ENCODE measurements around the gene GPR119.
"Not testable (repeated sequence)": the region's sequence is repeated elsewhere in the genome, so short reads cannot be mapped to it uniquely, and the experiment has no call there.

Gene GPR119

DNA sequence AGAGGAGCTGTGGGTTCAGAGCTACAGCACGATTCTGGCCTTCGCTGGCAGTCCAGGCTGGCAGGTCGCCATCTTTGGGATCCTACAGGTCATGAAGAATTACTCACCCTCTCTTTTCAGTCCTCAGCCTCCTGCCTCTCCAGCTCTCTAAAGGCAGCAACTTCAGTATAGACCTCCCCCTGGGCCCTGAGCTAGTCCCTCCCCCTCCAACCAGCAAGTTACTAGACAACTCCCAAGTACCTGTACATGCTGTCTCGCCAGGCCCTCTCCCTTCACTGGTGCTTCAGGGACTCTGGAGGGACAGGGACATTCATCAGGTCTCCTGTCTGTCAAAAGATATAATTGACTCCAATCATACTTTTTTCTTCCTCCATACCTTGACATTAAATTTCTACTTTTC lies at the start of gene GPR119:
Gene GPR119, minus strand, starts transcription at position 155 of the 400 bp plus-strand sequence. CDS start 227 bp downstream, outside the sequence.
- no peak for DNase-seq

DNA sequence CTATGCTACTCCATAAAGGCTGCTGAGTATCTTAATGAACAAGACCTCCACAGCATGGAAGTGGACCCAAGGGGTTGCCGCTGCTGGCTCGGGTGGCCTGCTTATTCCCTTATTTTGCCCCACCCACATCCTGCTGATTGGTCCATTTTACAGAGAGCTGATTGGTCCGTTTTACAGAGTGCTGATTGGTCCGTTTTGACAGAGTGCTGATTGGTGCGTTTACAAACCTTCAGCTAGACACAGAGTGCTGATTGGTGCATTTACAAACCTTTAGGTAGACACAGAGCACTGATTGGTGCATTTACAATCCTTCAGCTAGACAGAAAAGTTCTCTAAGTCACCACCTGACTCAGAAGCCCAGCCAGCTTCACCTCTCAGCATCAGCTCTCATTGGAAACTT lies 43.8 kb upstream of the GPR119 start:
- not testable (repeated sequence) for DNase-seq

DNA sequence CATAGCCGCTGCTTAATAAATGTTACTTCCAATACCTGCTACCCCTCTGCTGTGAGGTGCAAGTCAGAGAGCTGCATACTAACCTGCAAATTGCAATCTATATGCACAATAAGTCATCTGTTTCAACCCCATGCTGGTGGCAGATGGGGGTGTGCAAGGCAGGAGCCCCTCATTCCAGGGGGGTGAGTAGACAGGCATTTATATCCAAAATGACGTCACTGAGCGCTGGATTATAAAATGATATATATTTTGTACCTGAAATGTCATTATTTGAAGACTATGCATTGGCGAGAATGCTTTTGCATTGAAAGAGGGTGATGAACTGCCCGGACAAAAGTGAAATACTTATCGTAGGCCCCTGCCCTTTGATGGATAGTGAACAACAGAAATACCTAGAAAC lies 41.1 kb upstream of the GPR119 start:
- DNase-seq, result no peak

DNA sequence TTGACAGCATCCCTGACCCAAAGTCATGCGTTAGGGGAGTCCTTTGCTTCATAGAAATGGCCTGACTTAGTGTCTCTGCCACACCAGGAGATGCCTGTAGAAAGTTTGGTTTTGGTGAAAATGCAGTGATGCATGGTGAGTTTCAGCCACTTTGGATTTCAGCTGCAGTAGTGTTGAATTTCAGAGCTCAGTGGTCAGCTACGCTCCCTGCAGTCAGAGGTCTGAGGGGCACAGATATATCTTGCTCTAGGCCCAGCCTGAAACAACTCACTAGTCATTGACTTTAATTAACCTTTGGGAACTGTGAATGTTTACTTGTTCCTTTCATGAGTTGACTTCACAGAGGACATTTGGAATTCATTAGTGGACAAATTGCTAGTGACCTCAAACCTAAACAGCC lies 33.8 kb upstream of the GPR119 start:
- no peak for DNase-seq

DNA sequence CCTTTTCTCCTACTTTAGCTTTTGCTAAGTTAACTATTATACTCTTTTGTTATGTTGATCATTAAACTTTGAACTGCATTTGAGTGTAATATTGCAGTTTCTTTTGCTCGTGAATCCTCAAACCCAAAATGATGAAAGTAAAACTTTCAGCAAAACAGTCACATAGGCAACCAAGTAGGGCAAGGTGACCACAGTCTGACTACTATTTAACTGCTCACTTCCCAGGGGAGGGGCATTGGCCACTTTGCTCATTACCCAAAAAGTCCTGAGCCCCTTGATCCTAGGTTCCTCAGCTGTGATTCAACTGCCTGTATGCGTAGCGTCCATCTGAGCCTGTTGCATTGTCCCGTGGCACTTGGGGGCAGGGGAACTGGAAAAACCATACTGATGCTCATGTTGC lies 33.3 kb upstream of the GPR119 start:
- no peak for DNase-seq

DNA sequence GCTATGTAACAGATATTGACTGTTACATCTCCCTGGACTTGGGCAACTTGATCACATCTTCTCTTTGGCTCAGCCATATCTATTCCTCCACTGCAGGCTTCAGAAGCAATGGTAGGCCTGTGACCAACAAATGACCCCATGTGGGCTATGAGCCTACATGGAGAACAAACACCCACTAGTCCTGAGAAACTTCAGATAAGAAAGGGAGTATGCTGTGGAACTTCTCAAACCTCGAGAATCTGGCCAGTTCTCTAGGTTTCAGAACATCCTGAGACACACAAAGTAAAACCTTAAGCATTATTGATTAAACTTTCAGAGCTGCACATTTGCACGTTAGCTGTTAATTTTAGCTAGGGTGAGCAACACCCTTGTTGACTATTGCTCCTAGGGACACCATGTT lies 32.6 kb upstream of the GPR119 start:
- DNase-seq, result no peak

DNA sequence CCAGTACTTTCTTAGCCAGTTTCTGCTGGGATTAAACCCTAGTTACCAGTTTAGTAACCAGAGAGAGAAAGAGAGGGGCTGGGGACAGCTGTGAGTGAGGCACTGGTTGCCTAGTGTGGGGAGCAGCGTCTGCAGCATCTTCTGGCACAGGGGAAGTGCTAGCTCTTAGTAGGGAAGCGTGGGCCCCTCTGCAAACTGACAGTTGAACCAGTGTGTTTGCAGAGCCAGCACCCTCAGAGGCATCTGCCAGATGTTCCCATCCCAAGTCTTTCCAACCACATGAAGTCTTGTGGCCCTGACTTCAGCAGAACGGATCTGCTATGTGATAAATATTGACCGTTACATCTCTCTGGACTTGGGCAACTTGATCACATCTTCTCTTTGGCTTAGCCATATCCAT lies 31.3 kb upstream of the GPR119 start:
- no peak for DNase-seq

DNA sequence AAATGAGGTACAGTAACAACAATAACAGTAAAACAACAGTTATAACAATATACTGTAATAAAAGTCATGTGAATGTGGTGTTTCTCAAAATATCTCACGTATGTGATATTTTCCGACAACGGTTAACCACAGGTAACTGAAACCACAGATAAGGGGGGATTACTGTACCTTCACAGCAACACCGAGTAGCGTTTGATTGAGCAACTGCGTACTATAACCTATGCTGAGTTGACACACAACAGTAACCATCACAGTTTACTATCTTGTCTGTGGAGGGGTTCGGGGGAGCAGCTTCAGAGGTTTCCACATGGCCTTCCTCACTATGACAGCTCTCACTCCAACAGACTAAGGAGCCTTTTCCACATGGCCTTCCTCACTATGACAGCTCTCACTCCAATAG lies 29.7 kb upstream of the GPR119 start:
- DNase-seq, result no peak

DNA sequence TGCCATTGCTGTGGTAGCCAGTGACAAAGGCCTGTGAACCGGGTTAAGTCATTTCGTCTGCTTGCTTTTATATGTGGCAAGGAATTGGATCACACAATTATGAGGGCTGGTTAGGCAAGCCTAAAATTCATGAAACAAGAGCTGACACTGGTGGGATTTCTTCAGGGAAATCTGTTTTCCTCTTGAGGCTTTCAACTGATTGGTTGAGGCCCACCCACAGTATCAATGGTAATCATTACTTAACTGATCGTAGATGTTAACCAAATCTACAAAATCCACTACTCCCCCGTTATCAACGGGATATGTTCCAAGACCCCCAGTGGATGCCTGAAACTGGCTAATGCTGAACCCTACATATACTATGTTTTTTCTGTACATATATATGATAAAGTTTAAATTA lies 29.3 kb upstream of the GPR119 start:
- no peak for DNase-seq

DNA sequence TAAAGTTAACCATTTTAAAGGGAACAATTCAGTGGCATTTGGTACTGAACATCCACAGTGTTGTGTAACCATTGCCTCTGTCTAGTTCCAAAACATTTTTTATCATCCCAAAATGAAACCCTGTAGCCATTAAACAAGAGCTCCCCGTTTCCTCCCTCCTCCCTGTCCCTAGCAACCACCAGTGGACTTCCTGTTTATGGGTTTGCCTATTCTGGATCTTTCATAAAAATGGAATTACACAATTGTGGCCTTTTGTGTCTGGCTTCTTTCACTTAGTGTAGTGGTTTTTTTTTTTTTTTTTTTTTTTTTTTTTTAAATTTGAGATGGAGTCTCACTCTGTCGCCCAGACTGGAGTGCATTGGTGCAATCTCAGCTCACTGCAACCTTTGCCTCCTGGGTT lies 27.9 kb upstream of the GPR119 start:
- DNase-seq, result no peak

DNA sequence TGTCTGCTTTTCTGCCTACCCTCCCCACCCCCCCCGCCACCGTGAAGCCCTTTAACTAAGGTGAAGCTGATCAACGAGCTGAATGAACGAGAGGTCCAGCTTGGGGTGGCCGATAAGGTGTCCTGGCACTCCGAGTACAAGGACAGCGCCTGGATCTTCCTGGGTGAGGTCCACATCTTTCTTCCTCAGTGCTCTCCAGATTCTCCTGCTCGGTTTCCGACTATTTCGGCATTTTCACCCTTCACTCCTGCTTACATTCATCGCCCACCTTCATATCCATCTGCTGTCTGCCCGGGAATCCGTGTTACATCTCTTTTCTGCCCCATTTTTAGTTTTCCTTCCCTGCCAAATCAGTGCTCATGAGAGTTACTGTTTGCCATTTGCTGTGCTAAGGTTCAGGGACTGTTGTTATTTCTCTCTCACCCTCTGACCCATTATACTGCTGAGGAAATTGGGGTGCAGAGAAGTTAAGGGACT lies 16.8 kb upstream of the GPR119 start:
- no peak for DNase-seq

DNA sequence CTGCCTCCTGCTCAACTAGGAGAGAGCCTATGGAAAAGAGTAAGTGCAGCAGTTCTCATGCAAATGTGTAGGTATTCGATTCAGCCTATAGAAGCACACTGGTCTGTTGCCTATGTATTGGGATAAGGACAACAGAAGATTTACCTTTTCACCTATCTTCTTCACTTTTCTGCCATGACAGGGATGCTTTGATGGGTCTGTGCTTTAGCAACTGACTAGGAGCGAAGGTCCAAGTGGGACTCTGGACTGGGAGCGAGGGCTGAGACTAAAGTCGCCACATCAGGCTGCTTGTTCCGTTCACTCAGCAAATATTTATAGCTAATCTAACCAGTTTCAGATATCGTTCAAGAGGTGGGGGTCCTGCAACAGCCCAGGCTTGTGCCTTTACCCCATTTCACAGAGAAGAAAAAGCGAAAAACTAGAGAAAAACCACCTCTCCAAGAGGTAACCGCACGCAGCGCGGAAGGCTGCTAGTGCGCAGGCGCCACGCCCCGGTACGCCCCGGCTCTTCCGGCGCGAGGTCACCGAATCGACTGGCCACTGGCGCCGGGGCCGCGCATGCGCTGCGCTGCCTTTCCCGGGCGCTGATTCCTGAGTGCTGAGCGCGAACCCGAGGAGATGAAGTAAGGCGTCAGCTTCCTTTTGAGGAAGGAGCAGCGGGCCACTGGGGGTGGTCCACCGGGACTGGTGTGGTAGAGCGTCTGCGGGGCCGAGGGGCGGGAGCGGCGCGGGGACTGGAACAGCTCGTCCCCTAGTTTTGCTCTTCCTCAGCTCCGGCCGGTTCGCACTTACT lies 16.1 kb upstream of the GPR119 start, which contains the start of gene RBMX2:
Gene RBMX2, plus strand, starts transcription at position 573 of the 793 bp plus-strand sequence. Its CDS starts 46 bp downstream, at position 619.
- peak; percentile 74 for DNase-seq

DNA sequence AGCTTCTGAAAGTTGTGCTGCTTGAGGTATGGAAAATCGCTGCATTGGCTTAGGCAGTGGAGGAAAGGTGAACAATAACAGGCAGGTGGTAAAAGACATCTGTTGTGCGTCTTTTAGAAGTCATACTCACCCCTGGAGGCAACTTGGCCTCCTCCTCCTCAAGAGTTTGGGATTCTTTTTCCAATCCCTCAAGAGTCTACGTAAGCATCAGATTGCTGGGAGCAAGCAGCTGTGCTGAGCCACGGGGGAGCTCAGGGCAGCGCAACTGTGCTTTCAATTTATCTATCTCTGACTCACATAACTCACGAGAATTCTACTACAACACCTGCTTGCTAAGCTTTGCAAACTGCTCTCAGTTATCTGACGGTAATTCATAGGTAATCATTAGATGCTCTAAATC lies 9.9 kb upstream of the GPR119 start:
- no peak for DNase-seq

DNA sequence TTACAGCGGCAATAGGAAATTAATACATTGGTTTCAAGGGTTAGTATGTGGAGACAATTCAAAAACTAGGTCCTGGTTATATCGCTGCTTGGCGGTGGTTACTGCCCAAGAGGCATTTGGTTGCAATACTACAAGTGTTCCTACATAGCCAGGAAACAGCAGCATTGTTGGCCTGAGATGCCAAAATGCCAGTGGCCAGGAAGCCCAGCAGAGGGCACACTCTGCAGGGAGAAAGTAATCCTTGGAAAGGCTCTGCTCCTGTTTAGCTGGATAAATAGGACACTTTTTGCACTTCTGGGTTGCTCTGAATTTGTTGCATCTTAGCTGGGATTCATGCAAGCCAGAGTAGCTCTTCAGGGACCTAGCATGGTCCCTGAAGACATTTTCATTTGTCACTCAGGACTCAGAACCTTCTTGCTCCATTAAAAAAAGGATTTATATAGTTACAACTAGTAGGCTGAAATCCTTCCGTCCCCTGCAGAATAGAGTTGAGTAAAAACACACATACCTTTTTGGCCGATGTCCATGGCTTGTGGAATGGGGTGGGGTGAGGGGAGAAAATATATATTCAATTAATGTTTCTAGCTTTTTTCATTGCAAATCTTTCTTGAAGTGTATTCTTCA lies 8.1 kb upstream of the GPR119 start:
- peak; percentile 49 for DNase-seq

DNA sequence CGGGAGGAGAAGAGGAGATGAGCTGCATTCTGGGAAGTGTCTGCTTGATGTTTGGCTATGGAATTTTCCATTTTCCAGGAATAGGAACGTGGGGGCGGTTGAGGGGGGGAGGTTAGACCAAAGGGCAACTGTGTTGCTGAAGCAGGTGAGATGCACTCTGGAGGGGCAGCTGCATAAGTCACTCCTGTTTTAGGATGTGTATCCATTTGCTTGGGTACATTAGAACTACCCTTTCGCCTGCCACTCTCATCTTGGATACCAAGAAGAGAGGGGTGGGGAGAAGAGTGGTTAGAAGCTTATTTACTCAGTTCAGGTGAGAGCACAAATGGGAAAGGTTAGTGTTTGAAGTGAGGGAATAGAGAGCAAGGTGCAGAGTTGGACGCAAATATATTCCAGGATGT lies 934 bp upstream of the GPR119 start:
- DNase-seq, result no peak

DNA sequence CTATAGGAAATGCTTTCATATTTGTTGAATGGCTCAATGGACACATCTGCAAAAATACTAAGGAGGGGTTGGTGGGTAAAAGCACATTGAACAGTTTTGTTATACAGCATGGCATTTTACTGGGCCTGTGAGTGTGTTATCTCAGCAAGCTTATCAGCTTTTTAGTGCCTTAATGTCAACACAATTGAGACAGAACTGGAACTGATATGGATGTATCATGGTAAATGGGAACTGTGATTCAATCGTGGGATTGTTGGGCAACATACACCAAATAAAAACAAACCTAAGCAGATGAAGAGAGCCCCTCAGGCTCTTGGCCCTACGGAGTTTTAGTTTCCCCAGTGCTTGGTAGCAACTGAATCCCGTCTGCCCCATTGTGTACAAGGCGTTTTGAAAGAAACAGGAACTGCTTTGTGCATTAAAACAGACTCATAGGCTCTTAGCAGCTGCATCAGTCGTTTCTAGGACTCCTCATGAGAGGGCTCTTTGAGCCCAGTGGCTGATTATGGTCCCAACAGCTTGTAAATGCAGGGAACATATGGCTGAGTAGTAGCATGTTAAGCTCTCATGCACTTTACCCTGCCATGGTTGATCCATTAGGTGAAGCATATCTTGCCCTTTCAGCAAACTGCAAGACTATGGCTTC lies 7.3 kb downstream of the GPR119 start:
- DNase-seq, result peak; percentile 19

DNA sequence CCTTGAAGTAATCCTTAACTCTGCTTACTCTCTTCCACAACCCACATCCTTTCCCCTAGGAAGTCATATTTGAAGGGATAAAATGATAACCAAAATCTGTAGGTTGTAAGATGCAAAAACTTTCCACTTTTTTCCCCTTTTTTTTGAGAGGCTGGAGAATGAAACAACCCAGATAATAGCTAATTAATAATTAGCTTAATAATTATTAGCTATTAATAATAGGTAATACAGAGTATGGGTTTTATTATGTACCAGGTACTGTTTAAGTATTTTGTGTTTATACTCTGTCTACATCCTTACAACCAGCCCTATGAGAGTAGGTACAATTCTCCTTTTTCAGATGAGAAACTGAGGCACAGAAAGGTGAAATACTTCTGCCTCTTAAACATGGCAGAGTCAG lies 9.4 kb downstream of the GPR119 start:
- no peak for DNase-seq

DNA sequence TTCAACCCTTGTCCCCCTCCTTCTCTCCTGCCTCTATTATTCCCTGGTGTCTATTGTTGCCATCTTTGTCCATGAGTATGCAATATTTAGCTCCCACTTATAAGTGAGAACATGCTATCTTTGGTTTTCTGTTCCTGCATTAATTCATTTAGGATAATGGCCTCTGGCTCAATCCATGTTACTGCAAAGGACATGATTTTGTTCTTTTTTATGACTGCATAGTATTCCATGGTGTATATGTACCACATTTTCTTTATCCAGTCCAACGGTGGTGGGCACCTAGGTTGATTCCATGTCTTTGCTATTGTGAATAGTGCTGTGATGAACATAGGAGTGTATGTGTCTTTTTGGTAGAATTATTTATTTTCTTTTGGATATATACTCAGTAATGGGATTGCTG lies 33.4 kb downstream of the GPR119 start:
- not testable (repeated sequence) for DNase-seq

DNA sequence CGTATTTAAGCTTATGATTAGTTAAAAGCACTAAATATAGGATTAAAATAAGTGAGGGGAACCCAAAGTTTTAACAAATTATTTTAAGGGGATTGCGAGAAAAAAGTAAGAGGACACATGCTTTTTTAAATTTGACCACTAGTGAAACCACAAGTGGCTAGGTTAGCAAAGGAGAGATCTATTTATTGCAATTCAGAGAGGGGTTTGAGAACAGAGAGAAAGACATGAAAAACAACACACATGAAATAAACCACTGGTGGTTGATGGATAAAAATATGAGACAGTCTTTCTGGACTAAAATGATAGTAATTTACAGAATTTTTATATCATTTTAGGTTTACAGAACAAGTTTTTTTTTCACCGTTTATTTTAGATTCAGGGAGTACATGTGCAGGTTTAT lies 33.9 kb downstream of the GPR119 start:
- DNase-seq, result no peak

DNA sequence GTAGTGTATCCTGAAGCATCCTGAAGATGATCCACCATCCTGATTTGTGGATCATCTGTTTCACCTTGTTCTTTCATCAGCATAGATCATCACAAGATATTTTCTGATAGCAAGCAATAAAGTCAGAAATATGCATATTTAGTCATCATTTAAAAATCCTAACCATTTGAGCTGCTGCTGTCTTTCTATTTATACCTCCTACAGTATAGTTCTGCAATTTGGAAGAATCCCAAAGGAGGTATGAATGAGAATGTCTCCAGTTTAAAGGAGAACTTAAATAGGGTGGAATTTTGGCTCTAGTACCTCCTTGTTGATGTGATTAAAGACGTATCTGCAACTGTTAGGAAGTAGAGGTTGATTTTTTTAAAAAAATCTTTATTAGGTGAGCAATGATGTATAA lies 38.2 kb downstream of the GPR119 start:
- DNase-seq, result no peak

DNA sequence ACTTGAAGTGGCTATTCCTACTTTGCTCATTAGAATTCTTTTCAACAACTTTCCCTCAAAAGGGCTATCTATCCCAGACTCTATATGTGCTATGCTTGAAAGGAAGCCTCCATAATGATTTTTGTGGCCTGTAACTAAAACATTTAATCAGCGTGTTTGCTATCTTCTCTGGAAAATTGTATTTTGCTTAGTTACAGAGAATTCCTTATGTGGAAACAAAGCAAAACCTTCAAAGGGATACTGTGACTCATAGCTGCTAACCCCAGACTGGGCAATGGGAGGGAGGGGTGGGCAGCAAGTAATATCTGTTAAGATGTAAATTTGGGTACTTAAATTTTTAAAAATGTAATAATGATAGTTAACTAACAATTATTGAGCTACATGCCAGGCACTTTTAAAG lies 42.1 kb downstream of the GPR119 start:
- no peak for DNase-seq

DNA sequence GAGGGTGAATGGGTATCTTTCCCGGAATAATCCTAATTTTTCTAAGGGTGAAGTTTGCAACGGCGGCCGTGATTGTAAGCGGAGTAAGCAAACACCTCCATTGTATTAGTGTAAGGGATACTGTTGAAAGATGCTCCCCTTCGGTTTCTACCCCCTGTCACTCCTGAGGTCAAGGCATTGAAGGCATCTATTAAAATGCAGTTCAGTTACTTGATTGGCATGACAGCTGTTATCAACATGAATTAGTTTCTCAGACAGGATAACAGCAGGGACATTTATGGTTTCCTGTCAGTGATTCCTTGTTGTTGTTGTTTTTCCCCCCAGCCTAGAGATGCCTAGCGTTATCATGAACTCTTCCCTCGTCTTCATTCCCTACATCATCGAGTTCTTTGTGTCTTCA lies 45.2 kb downstream of the GPR119 start:
- DNase-seq, result no peak

DNA sequence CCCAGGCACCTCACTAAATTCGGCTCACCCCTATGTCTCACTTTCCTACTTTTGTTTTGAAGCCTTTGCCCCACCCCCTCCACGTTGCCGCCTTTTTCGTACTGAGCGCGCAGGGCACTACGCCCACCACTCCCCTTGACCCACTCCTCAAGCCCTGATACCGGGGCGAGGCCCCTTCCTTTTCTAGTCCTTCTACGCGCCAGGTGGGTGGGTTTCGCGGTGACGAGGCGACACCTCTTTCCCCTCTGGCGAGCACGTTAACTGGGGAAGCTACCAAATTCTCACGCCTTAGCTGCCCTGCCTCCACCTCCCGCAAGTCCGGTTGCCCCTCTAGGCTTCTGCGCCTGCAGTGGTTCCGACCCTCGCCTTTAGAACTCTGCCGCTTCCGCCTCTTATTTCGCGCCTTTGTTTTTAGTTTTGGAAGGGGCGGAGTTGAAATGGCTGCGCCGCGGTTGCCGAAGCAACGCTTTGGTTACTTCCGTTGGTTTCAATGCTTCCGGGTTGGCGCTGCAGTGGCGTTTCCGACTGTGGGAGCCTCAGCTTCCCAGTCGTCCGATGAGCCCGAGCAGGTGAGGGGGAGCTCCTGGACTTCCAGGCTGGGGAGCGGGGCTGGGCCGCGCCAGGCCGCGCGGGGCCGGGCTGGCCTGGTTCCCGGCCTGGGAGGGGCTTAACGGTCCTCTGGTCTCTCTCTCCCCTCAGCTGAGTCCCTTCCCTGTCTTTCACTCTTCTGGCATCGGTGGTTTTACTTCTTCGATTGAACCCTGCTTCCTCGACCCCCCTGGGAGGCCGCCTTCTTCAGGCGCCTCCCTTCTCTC lies 45.9 kb downstream of the GPR119 start, which contains the start of gene SLC25A14:
Gene SLC25A14, plus strand, starts transcription at position 512 of the 815 bp plus-strand sequence. CDS start 360 bp downstream, outside the sequence.
- DNase-seq, result peak; percentile 86
